GM18499 (cell line): Measurements from ENCODE around the gene ASIC5.
A peak's percentile ranks its signal among the peaks of the same experiment; 100 is the strongest.
"Not testable (repeated sequence)": the region's sequence is repeated elsewhere in the genome, so short reads cannot be mapped to it uniquely, and the experiment has no call there.

Experiments used
- ATAC-seq: cut with Tn5 transposase; IDR thresholded peaks from one replicate; pipeline ENCODE4 v1.9.1; 2021; ENCODE audit warnings: moderate number of reproducible peaks; ENCODE audit not compliant: insufficient read depth, unreplicated experiment

The ASIC5 gene

GRCh38 chr4:155866177-155866576 lies at the start of gene ASIC5:
TSS of gene ASIC5 (minus strand) at chr4:155866277. CDS start at chr4:155866226, 51 bp downstream.
- no peak for ATAC-seq

GRCh38 chr4:155914782-155915181 lies 48.7 kb upstream of the ASIC5 start:
- ATAC-seq, result no peak

GRCh38 chr4:155911905-155912304 lies 45.8 kb upstream of the ASIC5 start:
- ATAC-seq, result no peak

GRCh38 chr4:155909615-155910226 lies 43.6 kb upstream of the ASIC5 start:
- no peak for ATAC-seq

- no peak for ATAC-seq
These were observed 42.4 kb upstream of the ASIC5 start for GRCh38 chr4:155908187-155909139.

- ATAC-seq, result no peak
These were observed 41.5 kb upstream of the ASIC5 start for GRCh38 chr4:155907556-155907955.

GRCh38 chr4:155906554-155907247 lies 40.6 kb upstream of the ASIC5 start:
- no peak for ATAC-seq

- ATAC-seq, result no peak
These were observed 38.3 kb upstream of the ASIC5 start for GRCh38 chr4:155904331-155904730.

- ATAC-seq, result no peak
These were observed 37.4 kb upstream of the ASIC5 start, which contains the start of gene TDO2 for GRCh38 chr4:155903453-155903852. TSS of gene TDO2 (plus strand) at chr4:155903696. CDS start at chr4:155903759, 63 bp downstream.

GRCh38 chr4:155901013-155901412 lies 34.9 kb upstream of the ASIC5 start:
- ATAC-seq, result no peak

GRCh38 chr4:155900381-155900780 lies 34.3 kb upstream of the ASIC5 start:
- no peak for ATAC-seq

- no peak for ATAC-seq
These were observed 33.8 kb upstream of the ASIC5 start for GRCh38 chr4:155899891-155900290.

- ATAC-seq, result not testable (repeated sequence)
These were observed 32.3 kb upstream of the ASIC5 start for GRCh38 chr4:155898371-155898770.

- ATAC-seq, result no peak
These were observed 25.0 kb upstream of the ASIC5 start for GRCh38 chr4:155891058-155891457.

GRCh38 chr4:155889946-155890345 lies 23.9 kb upstream of the ASIC5 start:
- ATAC-seq, result no peak

- peak; percentile 83 for ATAC-seq
These were observed 23.1 kb upstream of the ASIC5 start for GRCh38 chr4:155889031-155889793.

- ATAC-seq, result no peak
These were observed 21.9 kb upstream of the ASIC5 start for GRCh38 chr4:155887847-155888570.

GRCh38 chr4:155887045-155887444 lies 21.0 kb upstream of the ASIC5 start:
- ATAC-seq, result no peak

GRCh38 chr4:155885666-155886065 lies 19.6 kb upstream of the ASIC5 start:
- ATAC-seq, result no peak
